Cardiac fibroblast (primary cell): ENCODE measurements around the gene SKA1.
"Not testable (repeated sequence)": the region's sequence is repeated elsewhere in the genome, so short reads cannot be mapped to it uniquely, and the experiment has no call there.

Experiments used
- DNase-seq, 2 donors: peaks; one replicate each; pipeline versions ENCODE4 v3.0.0 to v3.0.0-alpha.2; 2010; ENCODE audit warnings: low read depth in 2 of 2
- H3K4me3 ChIP-seq, 2 donors: replicated peaks in 1 of 2; 1 replicate in 1 of 2; 2 replicates in 1 of 2; pipeline ENCODE4 v1.5.1; 2011; ENCODE audit warnings: low read depth in 2 of 2, low read length in 2 of 2, mild to moderate bottlenecking in 2 of 2, moderate library complexity in 1 of 2
- TF ChIP-seq, protein P1 (sequence below): IDR thresholded peaks from one replicate; pipeline ENCODE4 v1.5.1; 2011; ENCODE audit warnings: low read depth, mild to moderate bottlenecking, low read length, inconsistent platforms

SKA1 gene

DNA sequence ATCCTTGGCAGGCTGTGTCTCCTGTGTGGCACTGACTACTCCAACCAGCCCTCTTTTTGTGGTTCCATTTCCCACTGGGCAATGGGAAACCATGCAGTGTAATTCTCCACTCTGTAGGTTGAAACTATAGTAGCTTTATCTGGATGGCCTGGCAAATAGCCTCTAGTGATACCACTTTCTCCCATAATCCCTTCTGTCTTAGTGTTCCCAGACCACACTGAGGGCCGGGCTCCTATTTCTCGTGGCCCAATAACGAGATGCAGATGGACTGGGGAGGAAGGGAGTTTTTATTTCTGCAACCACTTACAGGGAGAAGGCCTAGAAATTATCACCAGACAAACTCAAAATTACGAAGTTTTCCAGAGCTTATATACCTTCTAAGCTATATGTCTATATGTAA lies 24.7 kb downstream of the SKA1 start:
- no peak for DNase-seq
- TF ChIP-seq, protein P1, sequence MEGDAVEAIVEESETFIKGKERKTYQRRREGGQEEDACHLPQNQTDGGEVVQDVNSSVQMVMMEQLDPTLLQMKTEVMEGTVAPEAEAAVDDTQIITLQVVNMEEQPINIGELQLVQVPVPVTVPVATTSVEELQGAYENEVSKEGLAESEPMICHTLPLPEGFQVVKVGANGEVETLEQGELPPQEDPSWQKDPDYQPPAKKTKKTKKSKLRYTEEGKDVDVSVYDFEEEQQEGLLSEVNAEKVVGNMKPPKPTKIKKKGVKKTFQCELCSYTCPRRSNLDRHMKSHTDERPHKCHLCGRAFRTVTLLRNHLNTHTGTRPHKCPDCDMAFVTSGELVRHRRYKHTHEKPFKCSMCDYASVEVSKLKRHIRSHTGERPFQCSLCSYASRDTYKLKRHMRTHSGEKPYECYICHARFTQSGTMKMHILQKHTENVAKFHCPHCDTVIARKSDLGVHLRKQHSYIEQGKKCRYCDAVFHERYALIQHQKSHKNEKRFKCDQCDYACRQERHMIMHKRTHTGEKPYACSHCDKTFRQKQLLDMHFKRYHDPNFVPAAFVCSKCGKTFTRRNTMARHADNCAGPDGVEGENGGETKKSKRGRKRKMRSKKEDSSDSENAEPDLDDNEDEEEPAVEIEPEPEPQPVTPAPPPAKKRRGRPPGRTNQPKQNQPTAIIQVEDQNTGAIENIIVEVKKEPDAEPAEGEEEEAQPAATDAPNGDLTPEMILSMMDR = no peak
- H3K4me3 ChIP-seq = no peak overlapping the region

DNA sequence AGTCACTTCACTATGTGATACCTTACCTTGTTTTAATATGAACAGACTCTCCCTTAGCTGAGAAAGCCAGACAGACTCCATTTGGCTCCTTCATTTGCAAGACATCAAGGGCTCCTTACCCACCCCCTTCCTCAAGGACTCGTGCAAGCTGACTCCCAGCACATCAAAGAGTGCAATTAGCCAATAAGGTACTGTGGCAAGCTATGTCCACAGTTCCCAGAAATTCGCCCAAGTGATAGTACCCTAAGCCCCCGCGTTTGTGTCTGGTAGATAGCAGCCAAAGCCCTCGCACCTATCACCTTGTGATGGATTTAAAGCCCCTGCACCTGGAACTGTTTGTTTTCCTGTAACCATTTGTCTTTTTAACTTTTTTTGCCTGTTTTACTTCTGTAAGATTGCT lies 25.6 kb downstream of the SKA1 start:
- not testable (repeated sequence) for H3K4me3 ChIP-seq, DNase-seq

DNA sequence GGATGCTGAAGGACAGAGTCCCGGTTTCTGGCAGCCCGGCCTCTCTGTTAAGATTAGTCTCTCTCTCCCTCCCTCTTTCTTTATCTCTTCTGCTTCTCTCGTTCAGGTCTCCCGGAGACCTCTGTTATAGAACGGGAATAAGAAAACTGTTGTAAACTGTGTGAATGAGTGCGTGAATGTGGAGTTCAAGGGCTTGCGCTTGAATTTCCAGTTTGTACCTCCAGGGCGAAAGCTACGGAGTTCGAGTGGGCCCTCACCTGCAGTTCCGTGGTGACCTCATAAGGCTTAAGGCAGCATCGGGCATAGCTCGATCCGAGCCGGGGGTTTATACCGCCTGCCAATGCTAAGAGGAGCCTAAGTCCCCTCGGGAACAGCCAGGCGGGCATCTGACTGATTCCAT lies 26.4 kb downstream of the SKA1 start:
- H3K4me3 ChIP-seq = no peak overlapping the region

DNA sequence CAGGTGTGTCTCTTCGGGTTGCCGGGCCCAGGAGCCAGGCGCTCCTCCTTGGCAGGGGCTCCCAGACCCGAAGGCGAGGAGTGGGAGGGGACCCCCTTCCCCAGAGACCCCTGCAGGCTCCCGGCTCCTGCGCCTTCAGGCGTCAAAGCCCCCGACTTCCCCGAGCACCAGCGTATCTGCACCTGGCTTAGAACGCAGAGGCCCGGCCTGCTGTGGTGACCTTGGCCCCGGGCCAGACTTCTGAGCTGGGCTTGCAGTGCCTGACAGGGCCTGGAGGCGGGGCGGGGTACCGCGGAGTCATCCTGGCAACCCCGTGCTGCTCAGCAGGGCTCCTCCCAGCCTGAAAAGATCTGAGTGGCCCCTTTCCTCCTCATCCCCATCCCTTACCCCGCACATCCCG lies 27.0 kb downstream of the SKA1 start:
- TF ChIP-seq, protein P1 = no peak
- H3K4me3 ChIP-seq = no peak overlapping the region
- DNase-seq = peak; percentile 34 to 54

More for the DNA sequence above, 26.4 kb downstream of the SKA1 start:
- TF ChIP-seq, protein P1 = no peak
- DNase-seq = no peak

DNA sequence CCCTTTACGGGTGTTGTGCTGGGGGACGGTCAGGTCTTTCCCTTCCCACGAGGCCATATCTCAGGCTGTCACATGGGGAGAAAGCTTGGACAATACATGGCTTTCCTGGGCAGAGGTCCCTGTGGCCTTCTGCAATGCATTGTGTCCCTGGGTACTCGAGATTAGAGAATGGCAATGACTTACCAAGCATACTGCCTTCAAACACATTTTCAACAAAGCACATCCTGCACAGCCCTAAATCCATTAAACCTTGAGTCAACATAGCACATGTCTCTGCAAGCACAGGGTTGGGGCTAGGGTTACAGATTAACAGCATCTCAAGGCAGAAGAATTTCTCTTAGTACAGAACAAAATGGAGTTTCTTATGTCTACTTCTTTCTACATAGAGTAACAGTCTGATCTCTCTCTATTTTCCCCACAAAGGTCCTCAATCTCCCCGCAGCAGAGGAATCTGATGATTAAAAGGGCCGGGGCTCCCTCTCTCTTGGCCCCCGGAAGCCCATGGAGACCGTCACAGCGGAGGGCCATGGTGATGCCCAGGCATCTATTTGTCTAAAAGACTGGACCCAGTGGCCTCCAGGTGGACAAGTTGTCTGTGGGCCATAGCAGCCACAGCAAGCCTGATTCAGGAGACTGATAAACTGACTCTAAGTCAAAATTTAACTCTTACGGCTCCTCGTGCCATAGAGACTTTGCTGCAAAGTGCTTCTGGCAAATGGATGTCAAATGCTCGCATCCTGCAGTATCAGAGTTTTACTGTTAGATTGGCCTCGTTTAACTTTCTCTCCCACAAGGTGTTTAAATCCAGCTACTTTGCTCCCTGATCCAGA lies 30.1 kb downstream of the SKA1 start:
- H3K4me3 ChIP-seq = not testable (repeated sequence)

DNA sequence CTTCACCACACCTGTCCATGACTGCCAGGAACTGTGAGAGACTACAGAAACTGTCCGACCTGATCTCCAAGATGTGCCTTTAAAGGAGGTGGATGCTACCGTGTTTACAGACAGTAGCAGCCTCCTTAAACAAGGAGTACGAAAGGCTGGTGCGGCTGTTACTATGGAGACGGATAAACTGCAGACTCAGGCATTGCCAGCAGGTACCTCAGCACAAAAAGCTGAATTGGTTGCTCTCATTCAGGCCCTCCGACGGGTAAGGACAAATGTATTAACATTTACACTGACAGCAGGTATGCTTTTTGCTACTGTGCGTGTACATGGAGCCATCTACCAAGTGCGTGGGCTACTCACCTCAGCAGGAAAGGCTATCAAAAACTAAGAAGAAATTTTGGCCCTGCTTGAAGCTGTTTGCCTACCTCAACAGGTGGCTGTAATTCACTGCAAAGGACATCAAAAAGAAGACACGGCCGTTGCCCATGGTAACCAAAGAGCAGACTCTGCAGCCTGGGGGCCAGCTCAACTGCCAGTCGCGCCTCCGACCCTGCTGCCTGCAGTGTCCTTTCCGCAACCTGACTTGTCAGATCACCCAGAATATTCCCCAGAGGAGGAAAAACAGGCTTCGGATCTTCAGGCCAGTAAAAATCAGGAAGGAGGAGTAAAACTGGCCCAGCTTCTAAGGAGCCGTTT lies 30.9 kb downstream of the SKA1 start:
- H3K4me3 ChIP-seq = no peak overlapping the region
- TF ChIP-seq, protein P1 = no peak
- DNase-seq = no peak

More for the DNA sequence above, 30.1 kb downstream of the SKA1 start:
- not testable (repeated sequence) for DNase-seq

DNA sequence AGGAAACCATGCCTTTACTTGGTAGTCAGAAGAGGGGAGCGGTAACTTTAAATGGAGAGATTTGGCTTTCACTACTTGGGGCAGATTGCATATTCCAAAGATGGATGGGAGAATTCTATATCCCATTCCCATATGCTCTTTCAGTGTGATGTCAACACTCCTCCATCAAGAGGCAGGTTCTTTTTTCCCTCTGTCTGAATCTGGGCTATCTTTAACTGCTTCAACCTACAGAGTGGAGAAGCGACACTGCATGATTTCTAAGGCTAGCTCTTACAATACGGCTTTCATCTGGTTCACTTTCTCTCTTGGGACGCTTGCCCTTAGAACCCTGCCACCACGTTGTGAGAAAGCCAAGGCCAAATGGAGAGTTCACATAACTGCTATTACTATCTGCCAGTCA lies 34.4 kb downstream of the SKA1 start:
- DNase-seq = no peak
- no peak overlapping the region for H3K4me3 ChIP-seq
- TF ChIP-seq, protein P1 = no peak

DNA sequence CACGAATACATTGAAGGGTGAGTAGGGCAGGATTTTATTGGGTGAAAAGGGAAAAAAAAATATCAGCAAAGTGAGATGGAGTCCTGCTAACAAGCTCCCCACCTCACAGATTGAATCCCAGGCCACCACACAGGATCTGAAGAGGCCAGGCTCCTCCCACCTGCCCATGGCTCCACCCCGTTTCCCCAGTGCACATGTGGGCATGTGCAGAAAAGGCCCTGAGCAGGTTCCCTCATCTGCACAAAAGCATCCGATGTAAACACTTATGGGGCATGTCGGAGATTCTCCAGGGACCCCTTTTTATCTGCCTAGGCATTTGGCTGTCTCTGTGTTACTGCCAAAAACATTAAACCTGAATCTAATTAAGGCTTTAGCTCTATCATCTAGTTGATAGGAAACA lies 35.2 kb downstream of the SKA1 start:
- TF ChIP-seq, protein P1 = no peak
- DNase-seq = no peak
- no peak overlapping the region for H3K4me3 ChIP-seq
